Keratinocyte (primary cell): ENCODE measurements around the gene RCN2. TPM values are rescaled to one million over a fixed set of nuclear protein-coding genes. Genes with fewer than 3 reads are reported as not detected.

ENCODE experiments used
- DNase-seq: peaks from one replicate; pipeline ENCODE4 v3.0.0-alpha.2; 2011; ENCODE audit warnings: low read depth, missing footprints, low spot score
- FAIRE-seq: peaks from 2 replicates; lab custom pipeline; 2011; peaks lifted over from hg19 to GRCh38; lab: Jason Lieb, UNC
- H2AFZ ChIP-seq: 2 replicates; pipeline ENCODE4 v1.6.0; 2012; ENCODE audit warnings: low read length, control low read depth, inconsistent platforms; ENCODE audit not compliant: control insufficient read depth
- H3K27ac ChIP-seq: 2 replicates; pipeline ENCODE4 v1.5.1; 2011; ENCODE audit warnings: low read length; ENCODE audit not compliant: control insufficient read depth, insufficient read depth
- H3K27me3 ChIP-seq: 3 replicates; pipeline ENCODE4 v1.6.0; 2011; ENCODE audit warnings: low read length; ENCODE audit not compliant: control insufficient read depth, insufficient read depth; ENCODE audit errors: extremely low read depth
- H3K36me3 ChIP-seq, 2 experiments: 2 replicates in 1 of 2; 3 replicates in 1 of 2; pipeline ENCODE4 v1.5.1; 2011; ENCODE audit warnings: low read length in 2 of 2, mild to moderate bottlenecking in 1 of 2; ENCODE audit not compliant: control insufficient read depth in 2 of 2, insufficient read depth in 2 of 2; ENCODE audit errors: extremely low read depth in 1 of 2
- H3K4me1 ChIP-seq: 3 replicates; pipeline ENCODE4 v1.5.1; 2011; ENCODE audit warnings: low read length; ENCODE audit not compliant: control insufficient read depth, insufficient read depth; ENCODE audit errors: extremely low read depth
- H3K4me2 ChIP-seq: 3 replicates; pipeline ENCODE4 v1.6.0; 2011; ENCODE audit warnings: low read depth, low read length; ENCODE audit not compliant: control insufficient read depth, insufficient read depth; ENCODE audit errors: extremely low read depth
- H3K4me3 ChIP-seq, 3 experiments: fragments of 200-600 bp in 1 of 3; sonication (generic) in 1 of 3; 2 replicates in 2 of 3; 3 replicates in 1 of 3; pipeline ENCODE4 v1.5.1; 2011 to 2016; ENCODE audit warnings: low read length in 3 of 3, mild to moderate bottlenecking in 3 of 3, control low read depth in 2 of 3, inconsistent platforms in 1 of 3, low read depth in 1 of 3, mixed read lengths in 1 of 3, mixed run types in 1 of 3, moderate library complexity in 1 of 3; ENCODE audit not compliant: control insufficient read depth in 2 of 3, insufficient read depth in 2 of 3; ENCODE audit errors: extremely low read depth in 1 of 3
- H3K79me2 ChIP-seq: 2 replicates; pipeline ENCODE4 v1.6.0; 2012; ENCODE audit warnings: low read length; ENCODE audit not compliant: control insufficient read depth, insufficient read depth
- H3K9ac ChIP-seq: 3 replicates; pipeline ENCODE4 v1.6.0; 2011; ENCODE audit warnings: low read length; ENCODE audit not compliant: control insufficient read depth, insufficient read depth; ENCODE audit errors: extremely low read depth
- H3K9me1 ChIP-seq: 3 replicates; pipeline ENCODE4 v1.6.0; 2011; ENCODE audit warnings: low read length; ENCODE audit not compliant: control insufficient read depth, insufficient read depth; ENCODE audit errors: extremely low read depth
- H3K9me3 ChIP-seq: 2 replicates; pipeline ENCODE4 v1.5.1; 2012; ENCODE audit warnings: low read depth, low read length; ENCODE audit not compliant: control insufficient read depth
- H4K20me1 ChIP-seq: 3 replicates; pipeline ENCODE4 v1.6.0; 2011; ENCODE audit warnings: low read length; ENCODE audit not compliant: control insufficient read depth, insufficient read depth; ENCODE audit errors: extremely low read depth
- CTCF ChIP-seq, 3 experiments: IDR thresholded peaks in 1 of 3; conservative IDR thresholded peaks in 1 of 3; optimal IDR thresholded peaks in 1 of 3; 2 replicates in 2 of 3; 3 replicates in 1 of 3; pipeline versions ENCODE3 to v1.5.1; 2011; ENCODE audit warnings: low read length in 3 of 3, mild to moderate bottlenecking in 3 of 3, moderate library complexity in 2 of 3, control low read depth in 1 of 3, inconsistent platforms in 1 of 3; ENCODE audit not compliant: insufficient read depth in 2 of 3; ENCODE audit errors: extremely low read depth in 1 of 3
- EZH2 ChIP-seq: IDR thresholded peaks from one replicate; pipeline ENCODE4 v1.6.1; 2012; ENCODE audit warnings: inconsistent platforms, mild to moderate bottlenecking, low read length, moderate library complexity
- dilution Hi-C: fragments of 300-500 bp; cut with MboI; formaldehyde crosslinking; loops from one replicate; pipeline ENCODE4 v1.7.0; 2020; ENCODE audit warnings: low sequenced_read_pairs; ENCODE audit not compliant: extremely low pct_ligation_motif_present
- polyA plus RNA-seq, 5 experiments: library from polyadenylated mRNA; depleted of rRNA in 3 of 5; stranded (reverse) in 3 of 5; stranded (forward) in 1 of 5; unstranded in 1 of 5; fragments of >200 nt; gene quantifications; 1 replicate in 1 of 5; 2 replicates in 3 of 5; 3 replicates in 1 of 5; pipeline versions ENCODE4 v1.2.1 to v1.2.3, GENCODE V29; 2011 to 2012; ENCODE audit warnings: missing spikeins in 2 of 5, low read depth in 1 of 5, low replicate concordance in 1 of 5

RCN2 gene
- polyA plus RNA-seq, 1 donor (not counting 4 experiments of a cell fraction or from before 2014, with no cell fraction given) = 118 TPM

GRCh38 chr15:76982356-76982755 lies 50.8 kb downstream of the RCN2 start:
- TF ChIP-seq EZH2 (no peak), CTCF (optimal IDR thresholded peaks at IDR 0.05 in 1 of 3, IDR thresholded peaks at IDR 0.05 in 1 of 3, conservative IDR thresholded peaks at IDR 0.05 in 1 of 3; ENCODE audit: extremely low read depth in 1 of 3, insufficient read depth in 2 of 3, low read length in 3 of 3) (no peak)
- no peaks in the 10 kb centered on the region for H3K9me3 ChIP-seq
- no peaks in the 10 kb centered on the region for H3K79me2 ChIP-seq
- FAIRE-seq (no peak), DNase-seq (no peak)
- H3K4me2 ChIP-seq = no peak overlapping the region
- no peak overlapping the region for H2AFZ ChIP-seq
- no peaks in the 10 kb centered on the region for H4K20me1 ChIP-seq
- H3K27me3 ChIP-seq = no peaks in the 10 kb centered on the region
- H3K4me3 ChIP-seq = no peak overlapping the region
- H3K9me1 ChIP-seq = no peaks in the 10 kb centered on the region
- no peaks in the 10 kb centered on the region for H3K36me3 ChIP-seq
- H3K4me1 ChIP-seq = no peaks in the 10 kb centered on the region
- dilution Hi-C loops = no loop called here
- H3K27ac ChIP-seq = no peak overlapping the region
- no peak overlapping the region for H3K9ac ChIP-seq

GRCh38 chr15:76982756-76983155 lies 51.2 kb downstream of the RCN2 start:
- H3K9me3 ChIP-seq = no peaks in the 10 kb centered on the region
- no peaks in the 10 kb centered on the region for H3K4me1 ChIP-seq
- H3K36me3 ChIP-seq = no peaks in the 10 kb centered on the region
- H3K27ac ChIP-seq = no peak overlapping the region
- no peak overlapping the region for H3K4me2 ChIP-seq
- TF ChIP-seq CTCF (optimal IDR thresholded peaks at IDR 0.05 in 1 of 3, IDR thresholded peaks at IDR 0.05 in 1 of 3, conservative IDR thresholded peaks at IDR 0.05 in 1 of 3; ENCODE audit: extremely low read depth in 1 of 3, insufficient read depth in 2 of 3, low read length in 3 of 3) (no peak), EZH2 (no peak)
- H2AFZ ChIP-seq = no peak overlapping the region
- DNase-seq (no peak), FAIRE-seq (no peak)
- no peaks in the 10 kb centered on the region for H3K9me1 ChIP-seq
- no peaks in the 10 kb centered on the region for H3K27me3 ChIP-seq
- H3K9ac ChIP-seq = no peak overlapping the region
- H3K79me2 ChIP-seq = no peaks in the 10 kb centered on the region
- dilution Hi-C loops = no loop called here
- no peaks in the 10 kb centered on the region for H4K20me1 ChIP-seq
- no peak overlapping the region for H3K4me3 ChIP-seq
